Lower leg skin (tissue), 3 donors: ENCODE results near the gene LDB3.

Source experiments
- POLR2A ChIP-seq, 2 donors: fragments of 450-650 bp; IDR thresholded peaks; one replicate each; pipeline ENCODE4 v1.6.1; 2016 to 2017; ENCODE audit warnings: antibody characterized with exemption in 2 of 2, mild to moderate bottlenecking in 1 of 2, moderate library complexity in 1 of 2
- TF ChIP-seq, protein P1 (sequence below), 3 donors: fragments of 450-650 bp; IDR thresholded peaks; one replicate each; pipeline ENCODE4 v1.5.1; 2016; ENCODE audit warnings: antibody characterized with exemption in 3 of 3, mild to moderate bottlenecking in 3 of 3, moderate library complexity in 2 of 3

GRCh38 chr10:86755454-86755739 is 87.1 kb downstream of the LDB3 start:
- TF ChIP-seq, protein P1, sequence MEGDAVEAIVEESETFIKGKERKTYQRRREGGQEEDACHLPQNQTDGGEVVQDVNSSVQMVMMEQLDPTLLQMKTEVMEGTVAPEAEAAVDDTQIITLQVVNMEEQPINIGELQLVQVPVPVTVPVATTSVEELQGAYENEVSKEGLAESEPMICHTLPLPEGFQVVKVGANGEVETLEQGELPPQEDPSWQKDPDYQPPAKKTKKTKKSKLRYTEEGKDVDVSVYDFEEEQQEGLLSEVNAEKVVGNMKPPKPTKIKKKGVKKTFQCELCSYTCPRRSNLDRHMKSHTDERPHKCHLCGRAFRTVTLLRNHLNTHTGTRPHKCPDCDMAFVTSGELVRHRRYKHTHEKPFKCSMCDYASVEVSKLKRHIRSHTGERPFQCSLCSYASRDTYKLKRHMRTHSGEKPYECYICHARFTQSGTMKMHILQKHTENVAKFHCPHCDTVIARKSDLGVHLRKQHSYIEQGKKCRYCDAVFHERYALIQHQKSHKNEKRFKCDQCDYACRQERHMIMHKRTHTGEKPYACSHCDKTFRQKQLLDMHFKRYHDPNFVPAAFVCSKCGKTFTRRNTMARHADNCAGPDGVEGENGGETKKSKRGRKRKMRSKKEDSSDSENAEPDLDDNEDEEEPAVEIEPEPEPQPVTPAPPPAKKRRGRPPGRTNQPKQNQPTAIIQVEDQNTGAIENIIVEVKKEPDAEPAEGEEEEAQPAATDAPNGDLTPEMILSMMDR (IDR thresholded peaks at IDR 0.05) = no peak
- no peak for TF ChIP-seq POLR2A (IDR thresholded peaks at IDR 0.05)
